ENCODE data around the gene MARF1.

GRCh38 chr16:15552507-15552906 is 90.4 kb downstream of the MARF1 start:
- TF ChIP-seq YY1 (IDR thresholded peaks at IDR 0.05; ENCODE audit: insufficient read depth, insufficient read length) (no peak), ZNF274 (IDR thresholded peaks at IDR 0.05; ENCODE audit: low read depth, low read length) (no peak)

Measured in NT2/D1 (cell line).